Stimulated activated CD8-positive, alpha-beta memory T cell treated with anti-CD3 and anti-CD28 coated beads, Interleukin-15, amount 100 ng/mL, for 24 hours (primary cell): ENCODE data around the gene C1QTNF12.
"Not testable (repeated sequence)": the region's sequence is repeated elsewhere in the genome, so short reads cannot be mapped to it uniquely, and the experiment has no call there.

Experiments used
- DNase-seq: peaks from one replicate; pipeline ENCODE4 v3.0.0-alpha.2; 2020; ENCODE audit warnings: low read depth

Gene C1QTNF12

DNA sequence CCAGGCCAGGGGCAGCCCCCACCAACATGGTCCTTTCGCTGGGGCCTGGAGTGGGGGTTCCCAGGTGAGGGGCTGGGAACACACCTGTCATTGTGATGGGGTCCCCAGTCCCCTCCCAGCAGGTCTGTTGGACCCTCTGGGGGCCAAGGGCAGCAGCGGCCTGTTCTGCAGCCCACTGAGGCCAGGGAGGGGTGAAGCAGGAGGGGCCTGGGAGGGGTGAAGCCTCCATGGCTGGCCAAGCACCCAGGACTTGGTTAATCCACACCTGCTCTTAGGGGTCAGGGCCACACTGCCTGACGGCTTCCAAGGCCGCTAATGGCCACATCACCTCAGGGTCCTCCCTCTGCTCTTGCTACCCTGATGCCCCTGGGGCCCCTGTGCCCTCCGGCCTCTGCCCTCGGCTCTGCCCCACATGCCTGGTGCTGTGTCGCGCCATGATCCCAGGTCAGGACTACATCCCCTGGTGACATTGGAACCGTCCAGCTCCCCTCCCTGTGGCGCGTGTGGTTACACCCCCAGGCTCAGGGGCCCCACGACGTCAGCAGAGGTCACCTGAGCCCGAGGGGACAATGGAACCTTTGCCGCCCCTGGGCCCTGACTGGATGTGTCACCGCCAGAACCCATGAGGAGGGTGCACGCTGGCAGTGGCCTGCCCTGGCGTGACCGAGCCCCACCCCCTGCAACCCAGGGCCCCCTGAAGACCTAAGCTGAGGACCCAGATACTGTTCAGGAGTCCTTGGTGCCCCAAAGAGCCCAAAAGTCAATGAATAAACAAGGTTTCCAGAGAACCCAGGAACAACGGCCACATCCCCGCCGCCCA lies 47.2 kb downstream of the C1QTNF12 start:
- DNase-seq, result no peak

DNA sequence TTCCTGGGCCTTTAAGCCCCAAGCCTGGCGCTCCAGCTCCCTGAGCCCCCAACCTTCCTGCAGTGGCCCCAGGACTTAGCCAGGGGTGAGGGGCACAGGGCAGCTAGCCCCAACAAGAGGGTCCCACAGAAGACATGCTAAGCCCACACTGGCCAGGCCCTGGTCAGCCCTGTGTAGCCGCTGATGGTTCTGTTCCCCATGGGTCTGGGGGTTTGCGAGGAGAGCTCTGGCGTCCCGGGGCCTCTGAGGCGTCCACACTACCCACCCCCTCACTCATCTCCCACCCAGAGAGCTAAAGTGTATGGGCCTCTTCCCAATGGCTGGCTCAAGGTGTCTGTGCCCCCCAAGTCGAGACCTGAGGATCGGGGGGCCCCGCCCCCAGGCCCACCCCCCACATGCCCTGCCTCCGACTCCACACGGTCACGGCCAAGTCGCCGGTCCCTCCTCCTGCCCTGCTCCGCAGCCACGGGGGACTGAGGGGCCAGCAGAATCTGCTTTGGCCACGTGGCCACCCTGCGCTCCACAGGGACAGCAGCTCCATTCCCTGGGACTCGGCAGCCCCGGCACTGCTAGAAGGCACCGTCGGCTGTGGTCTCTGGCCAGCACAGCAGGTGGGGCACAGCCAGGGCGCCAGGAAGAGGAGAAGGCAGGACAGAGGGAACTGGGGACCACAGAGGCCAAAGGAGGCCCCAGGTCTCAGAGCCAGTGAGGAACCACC lies 47.9 kb downstream of the C1QTNF12 start:
- no peak for DNase-seq

DNA sequence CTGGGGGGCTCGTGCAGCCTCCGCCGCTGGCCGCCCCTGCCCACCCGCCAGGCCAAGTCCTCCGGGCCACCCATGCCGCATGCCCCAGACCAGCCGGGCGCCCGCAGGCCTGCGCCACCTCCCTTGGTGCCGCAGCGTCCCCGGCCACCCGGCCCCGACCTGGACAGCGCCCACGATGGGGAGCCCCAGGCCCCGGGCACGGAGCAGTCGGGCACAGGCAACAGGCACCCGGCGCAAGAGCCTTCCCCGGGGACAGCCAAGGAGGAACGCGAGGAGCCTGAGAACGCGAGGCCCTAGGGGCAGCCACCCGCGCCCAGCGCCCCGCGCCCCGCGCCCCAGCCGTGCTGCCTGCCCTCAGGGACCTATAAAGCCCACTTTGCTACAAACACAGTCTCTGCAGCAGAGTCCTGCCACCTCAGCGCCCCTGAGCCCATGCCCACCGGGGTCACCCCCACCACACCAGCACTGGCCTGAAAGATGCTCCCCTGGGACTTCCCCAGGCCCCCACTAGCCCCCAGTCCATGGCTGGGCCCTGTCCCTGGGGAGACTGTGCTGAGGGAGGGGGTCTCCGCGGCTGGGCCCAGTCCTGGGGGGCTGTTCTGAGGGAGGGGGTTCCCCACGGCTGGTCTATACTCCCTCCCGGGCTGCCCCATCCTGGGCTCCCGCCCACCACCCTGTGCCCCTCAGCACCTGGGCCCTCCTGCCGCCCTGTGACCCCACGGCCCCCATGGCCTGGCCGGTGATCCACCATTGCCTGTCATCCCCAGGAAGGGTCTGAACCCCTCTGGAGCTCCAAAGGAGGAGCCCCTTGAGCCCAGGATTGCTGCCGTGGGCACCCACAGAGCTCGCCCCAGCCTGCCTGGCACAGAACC lies 48.7 kb downstream of the C1QTNF12 start:
- no peak for DNase-seq

DNA sequence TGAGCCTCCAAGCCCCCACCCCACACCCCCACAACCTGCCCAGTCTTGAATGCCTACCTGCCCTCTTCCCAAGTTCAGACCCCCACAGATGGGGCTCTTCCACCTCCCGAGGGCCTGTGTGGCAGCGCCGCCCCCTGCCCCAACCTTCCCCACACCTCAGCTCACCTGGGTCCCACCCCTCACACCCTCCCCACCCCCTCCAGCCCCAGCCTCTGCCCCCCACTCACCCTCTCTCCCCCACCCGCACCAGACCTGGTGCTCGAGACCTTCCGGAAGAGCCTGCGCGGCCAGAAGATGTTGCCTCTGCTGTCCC lies 49.4 kb downstream of the C1QTNF12 start:
- DNase-seq, result no peak

DNA sequence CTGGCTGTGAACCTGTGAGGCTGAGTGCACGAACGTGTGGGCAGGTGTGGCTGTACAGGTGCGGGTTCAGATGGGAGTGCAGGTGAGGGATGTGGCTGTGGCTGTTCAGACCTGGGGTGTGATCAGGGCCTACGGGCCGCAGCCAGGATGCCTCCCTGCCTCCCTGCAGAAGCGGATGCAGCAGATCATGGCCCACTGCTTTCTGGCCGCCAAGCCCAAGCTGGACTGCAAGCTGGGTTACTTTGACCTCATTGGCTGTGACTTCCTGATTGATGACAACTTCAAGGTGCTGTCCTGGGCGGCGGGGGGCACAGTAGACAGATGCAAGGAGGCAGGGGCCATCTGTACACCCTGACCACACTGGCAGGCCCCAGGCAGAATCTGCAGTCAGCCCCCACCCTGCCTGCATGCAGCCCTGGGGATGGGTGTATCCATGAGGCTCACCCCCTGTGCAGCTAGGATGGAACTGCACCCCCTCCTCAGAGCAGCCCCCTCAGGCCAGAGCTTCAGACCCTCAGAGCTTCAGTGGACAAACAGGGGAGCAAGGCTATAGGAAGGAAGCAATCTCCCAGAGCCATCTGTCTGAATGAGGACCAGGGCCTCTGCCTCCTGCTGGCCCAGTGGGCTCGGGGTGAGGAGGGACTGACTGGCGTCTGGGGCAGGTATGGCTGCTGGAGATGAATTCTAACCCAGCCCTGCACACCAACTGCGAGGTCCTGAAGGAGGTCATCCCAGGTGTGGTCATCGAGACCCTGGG lies 49.9 kb downstream of the C1QTNF12 start:
- no peak for DNase-seq

DNA sequence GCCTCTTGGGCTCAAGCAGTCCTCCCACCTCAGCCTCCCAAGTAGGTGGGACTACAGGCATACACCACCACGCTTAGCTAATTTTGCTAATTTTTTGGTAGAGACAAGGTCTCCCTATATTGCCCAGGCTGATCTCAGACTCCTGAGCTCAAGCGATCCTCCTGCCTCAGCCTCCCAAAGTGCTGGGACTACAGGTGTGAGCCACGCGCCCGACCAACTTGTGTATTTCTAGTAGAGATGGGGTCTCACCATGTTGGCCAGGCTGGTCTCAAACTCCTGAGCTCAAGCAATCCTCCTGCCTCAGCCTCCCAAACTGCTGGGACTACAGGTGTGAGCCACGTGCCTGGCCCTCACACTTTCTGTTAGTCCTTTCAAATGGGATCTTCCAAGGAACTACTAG lies 50.8 kb downstream of the C1QTNF12 start:
- DNase-seq, result not testable (repeated sequence)

DNA sequence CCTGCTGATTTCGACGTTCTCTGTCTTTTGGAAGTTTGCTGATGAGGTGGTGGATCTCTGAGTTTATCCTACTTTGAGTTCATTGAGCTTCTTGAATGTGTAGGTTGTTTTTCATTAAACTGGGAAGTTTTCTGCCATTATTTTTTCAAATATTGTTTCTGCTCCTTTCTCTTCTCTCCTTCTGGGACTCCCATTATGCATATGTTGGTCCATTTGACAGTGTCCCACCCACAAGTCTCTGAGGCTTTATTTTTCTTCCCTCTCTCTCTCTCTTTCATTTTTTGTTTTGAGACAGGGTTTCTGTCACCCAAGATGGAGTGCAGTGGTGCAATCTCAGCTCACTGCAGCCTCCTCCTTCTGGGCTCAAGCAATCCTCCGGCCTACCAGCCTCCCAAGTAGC lies 51.8 kb downstream of the C1QTNF12 start:
- no peak for DNase-seq
